ENCODE data around the gene ZNF76. TPM values are rescaled to one million over a fixed set of nuclear protein-coding genes. Genes with fewer than 3 reads are reported as not detected.
A peak's percentile ranks its signal among the peaks of the same experiment; 100 is the strongest.

The ZNF76 gene
- total and polyA plus RNA-seq, 2 of the 13 experiments (the other 11 are each of a cell fraction or from before 2014, with no cell fraction given), result 13.2 to 26.4 TPM

DNA sequence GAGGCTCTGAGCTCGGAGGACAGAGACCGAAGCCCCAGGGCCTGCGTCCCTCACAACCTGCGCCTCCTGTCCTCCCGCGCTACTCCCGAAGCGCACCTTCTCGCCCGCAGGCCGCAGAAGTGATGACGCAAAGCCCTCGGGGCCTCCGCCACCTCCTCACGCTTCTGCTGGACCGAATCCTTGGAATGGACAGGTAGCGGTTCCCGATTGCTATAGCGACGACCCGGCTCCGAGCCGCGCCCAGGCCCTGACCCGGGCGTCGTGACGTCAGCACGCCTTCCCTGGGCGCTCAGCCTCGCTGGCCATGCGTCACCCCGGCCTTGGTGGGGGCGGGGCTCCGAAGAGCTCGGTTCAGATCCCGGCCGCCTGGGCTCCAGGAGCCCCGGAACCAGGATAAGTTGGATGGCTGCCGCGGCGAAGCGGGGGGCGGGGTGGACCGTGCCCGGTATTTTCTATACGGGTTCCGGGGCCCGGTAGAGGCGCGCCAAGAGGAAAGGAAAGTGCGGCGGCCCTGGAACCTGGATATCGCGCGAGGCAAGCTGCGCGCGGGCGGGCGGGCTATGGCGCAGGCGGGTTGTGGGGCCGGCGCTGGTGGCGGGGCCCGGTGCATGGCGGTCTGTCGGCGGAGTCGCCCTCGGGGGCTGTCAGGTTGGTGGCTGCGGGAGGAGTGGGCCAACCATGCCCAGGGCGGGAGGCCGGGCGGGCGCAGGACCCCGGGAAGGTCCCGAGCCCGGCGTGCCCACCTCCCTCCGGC, at the start of gene ZNF76 (continued):
- peak; percentile 89 for TF ChIP-seq ZNF746 (CRISPR knock-in tag; IDR thresholded peaks at IDR 0.05)
- peak; percentile 65; the same call in 1 of the 2 replicates for TF ChIP-seq TP53 (CRISPR knock-in tag; conservative IDR thresholded peaks at IDR 0.05)
- TF ChIP-seq CBX2 (IDR thresholded peaks at IDR 0.05; ENCODE audit: low read depth, low read length), result no peak; the same call in 1 of the 2 replicates
- TF ChIP-seq CBX2 (CRISPR knock-in tag; IDR thresholded peaks at IDR 0.05; ENCODE audit: low read depth), result no peak; the same call in 1 of the 2 replicates
- no peak; the same call in 1 of the 2 replicates for TF ChIP-seq TCF7 (IDR thresholded peaks at IDR 0.05; ENCODE audit: low read depth)
- peak; percentile 87 for TF ChIP-seq ZNF781 (CRISPR knock-in tag; IDR thresholded peaks at IDR 0.05; ENCODE audit: borderline replicate concordance, not compliant biosample characterization)
- no peak for TF ChIP-seq ZNF672 (CRISPR knock-in tag; IDR thresholded peaks at IDR 0.05)
- no peak for TF ChIP-seq LCORL (IDR thresholded peaks at IDR 0.05)
- TF ChIP-seq LCORL (CRISPR knock-in tag; IDR thresholded peaks at IDR 0.05), result peak; percentile 88
- TF ChIP-seq, protein P1, sequence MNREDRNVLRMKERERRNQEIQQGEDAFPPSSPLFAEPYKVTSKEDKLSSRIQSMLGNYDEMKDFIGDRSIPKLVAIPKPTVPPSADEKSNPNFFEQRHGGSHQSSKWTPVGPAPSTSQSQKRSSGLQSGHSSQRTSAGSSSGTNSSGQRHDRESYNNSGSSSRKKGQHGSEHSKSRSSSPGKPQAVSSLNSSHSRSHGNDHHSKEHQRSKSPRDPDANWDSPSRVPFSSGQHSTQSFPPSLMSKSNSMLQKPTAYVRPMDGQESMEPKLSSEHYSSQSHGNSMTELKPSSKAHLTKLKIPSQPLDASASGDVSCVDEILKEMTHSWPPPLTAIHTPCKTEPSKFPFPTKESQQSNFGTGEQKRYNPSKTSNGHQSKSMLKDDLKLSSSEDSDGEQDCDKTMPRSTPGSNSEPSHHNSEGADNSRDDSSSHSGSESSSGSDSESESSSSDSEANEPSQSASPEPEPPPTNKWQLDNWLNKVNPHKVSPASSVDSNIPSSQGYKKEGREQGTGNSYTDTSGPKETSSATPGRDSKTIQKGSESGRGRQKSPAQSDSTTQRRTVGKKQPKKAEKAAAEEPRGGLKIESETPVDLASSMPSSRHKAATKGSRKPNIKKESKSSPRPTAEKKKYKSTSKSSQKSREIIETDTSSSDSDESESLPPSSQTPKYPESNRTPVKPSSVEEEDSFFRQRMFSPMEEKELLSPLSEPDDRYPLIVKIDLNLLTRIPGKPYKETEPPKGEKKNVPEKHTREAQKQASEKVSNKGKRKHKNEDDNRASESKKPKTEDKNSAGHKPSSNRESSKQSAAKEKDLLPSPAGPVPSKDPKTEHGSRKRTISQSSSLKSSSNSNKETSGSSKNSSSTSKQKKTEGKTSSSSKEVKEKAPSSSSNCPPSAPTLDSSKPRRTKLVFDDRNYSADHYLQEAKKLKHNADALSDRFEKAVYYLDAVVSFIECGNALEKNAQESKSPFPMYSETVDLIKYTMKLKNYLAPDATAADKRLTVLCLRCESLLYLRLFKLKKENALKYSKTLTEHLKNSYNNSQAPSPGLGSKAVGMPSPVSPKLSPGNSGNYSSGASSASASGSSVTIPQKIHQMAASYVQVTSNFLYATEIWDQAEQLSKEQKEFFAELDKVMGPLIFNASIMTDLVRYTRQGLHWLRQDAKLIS (CRISPR knock-in tag; IDR thresholded peaks at IDR 0.05), result 0 out of 2 replicates have a peak, but pooled peaks have one; percentile 39
- TF ChIP-seq NFE2L1 (CRISPR knock-in tag; IDR thresholded peaks at IDR 0.05; ENCODE audit: borderline replicate concordance), result peak; percentile 74; the same call in 1 of the 2 replicates
- peak; percentile 62; the same call in 1 of the 2 replicates for TF ChIP-seq MIER2 (CRISPR knock-in tag; IDR thresholded peaks at IDR 0.05)
- TF ChIP-seq PLRG1 (conservative IDR thresholded peaks at IDR 0.05), result no peak
- peak; percentile 90 for TF ChIP-seq ZNF230 (CRISPR knock-in tag; IDR thresholded peaks at IDR 0.05)
- TF ChIP-seq ZNF773 (CRISPR knock-in tag; IDR thresholded peaks at IDR 0.05; ENCODE audit: borderline replicate concordance), result peak; percentile 25; the same call in 1 of the 2 replicates
- no peak for TF ChIP-seq ZKSCAN1 (IDR thresholded peaks at IDR 0.05; ENCODE audit: low read length)
- TF ChIP-seq ZNF44 (CRISPR knock-in tag; IDR thresholded peaks at IDR 0.05), result no peak
- TF ChIP-seq, protein P2, sequence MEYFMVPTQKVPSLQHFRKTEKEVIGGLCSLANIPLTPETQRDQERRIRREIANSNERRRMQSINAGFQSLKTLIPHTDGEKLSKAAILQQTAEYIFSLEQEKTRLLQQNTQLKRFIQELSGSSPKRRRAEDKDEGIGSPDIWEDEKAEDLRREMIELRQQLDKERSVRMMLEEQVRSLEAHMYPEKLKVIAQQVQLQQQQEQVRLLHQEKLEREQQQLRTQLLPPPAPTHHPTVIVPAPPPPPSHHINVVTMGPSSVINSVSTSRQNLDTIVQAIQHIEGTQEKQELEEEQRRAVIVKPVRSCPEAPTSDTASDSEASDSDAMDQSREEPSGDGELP (IDR thresholded peaks at IDR 0.05; ENCODE audit: borderline replicate concordance, low read depth), result no peak; the same call in none of the 2 replicates
- TF ChIP-seq, protein P3, sequence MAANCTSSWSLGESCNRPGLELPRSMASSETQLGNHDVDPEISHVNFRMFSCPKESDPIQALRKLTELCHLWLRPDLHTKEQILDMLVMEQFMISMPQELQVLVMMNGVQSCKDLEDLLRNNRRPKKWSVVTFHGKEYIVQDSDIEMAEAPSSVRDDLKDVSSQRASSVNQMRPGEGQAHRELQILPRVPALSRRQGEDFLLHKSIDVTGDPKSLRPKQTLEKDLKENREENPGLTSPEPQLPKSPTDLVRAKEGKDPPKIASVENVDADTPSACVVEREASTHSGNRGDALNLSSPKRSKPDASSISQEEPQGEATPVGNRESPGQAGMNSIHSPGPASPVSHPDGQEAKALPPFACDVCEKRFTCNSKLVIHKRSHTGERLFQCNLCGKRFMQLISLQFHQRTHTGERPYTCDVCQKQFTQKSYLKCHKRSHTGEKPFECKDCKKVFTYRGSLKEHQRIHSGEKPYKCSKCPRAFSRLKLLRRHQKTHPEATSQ (CRISPR knock-in tag; IDR thresholded peaks at IDR 0.05; ENCODE audit: borderline replicate concordance), result peak; percentile 97; the same call in 1 of the 2 replicates
- TF ChIP-seq, protein P4, sequence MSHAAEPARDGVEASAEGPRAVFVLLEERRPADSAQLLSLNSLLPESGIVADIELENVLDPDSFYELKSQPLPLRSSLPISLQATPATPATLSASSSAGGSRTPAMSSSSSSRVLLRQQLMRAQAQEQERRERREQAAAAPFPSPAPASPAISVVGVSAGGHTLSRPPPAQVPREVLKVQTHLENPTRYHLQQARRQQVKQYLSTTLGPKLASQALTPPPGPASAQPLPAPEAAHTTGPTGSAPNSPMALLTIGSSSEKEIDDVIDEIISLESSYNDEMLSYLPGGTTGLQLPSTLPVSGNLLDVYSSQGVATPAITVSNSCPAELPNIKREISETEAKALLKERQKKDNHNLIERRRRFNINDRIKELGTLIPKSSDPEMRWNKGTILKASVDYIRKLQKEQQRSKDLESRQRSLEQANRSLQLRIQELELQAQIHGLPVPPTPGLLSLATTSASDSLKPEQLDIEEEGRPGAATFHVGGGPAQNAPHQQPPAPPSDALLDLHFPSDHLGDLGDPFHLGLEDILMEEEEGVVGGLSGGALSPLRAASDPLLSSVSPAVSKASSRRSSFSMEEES (CRISPR knock-in tag; IDR thresholded peaks at IDR 0.05), result peak; percentile 69
- TF ChIP-seq, protein P5, sequence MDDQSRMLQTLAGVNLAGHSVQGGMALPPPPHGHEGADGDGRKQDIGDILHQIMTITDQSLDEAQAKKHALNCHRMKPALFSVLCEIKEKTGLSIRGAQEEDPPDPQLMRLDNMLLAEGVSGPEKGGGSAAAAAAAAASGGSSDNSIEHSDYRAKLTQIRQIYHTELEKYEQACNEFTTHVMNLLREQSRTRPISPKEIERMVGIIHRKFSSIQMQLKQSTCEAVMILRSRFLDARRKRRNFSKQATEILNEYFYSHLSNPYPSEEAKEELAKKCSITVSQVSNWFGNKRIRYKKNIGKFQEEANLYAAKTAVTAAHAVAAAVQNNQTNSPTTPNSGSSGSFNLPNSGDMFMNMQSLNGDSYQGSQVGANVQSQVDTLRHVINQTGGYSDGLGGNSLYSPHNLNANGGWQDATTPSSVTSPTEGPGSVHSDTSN (CRISPR knock-in tag; IDR thresholded peaks at IDR 0.05; ENCODE audit: borderline replicate concordance), result peak; percentile 80
- peak; percentile 90 for TF ChIP-seq SMAD3 (CRISPR knock-in tag; IDR thresholded peaks at IDR 0.05)
